GM06990 (cell line): ENCODE measurements around the gene PRG2.
"Not testable (repeated sequence)": the region's sequence is repeated elsewhere in the genome, so short reads cannot be mapped to it uniquely, and the experiment has no call there.

Source experiments
- DNase-seq: peaks from one replicate; pipeline ENCODE4 v3.0.0-alpha.2; 2011; ENCODE audit not compliant: insufficient read length; ENCODE audit errors: extremely low read depth
- H3K27me3 ChIP-seq: replicated peaks from 2 replicates; pipeline ENCODE4 v1.6.0; 2011; ENCODE audit warnings: low read length; ENCODE audit not compliant: control insufficient read depth, insufficient read depth
- H3K36me3 ChIP-seq: 2 replicates; pipeline ENCODE4 v1.5.1; 2011; ENCODE audit warnings: low read length; ENCODE audit not compliant: control insufficient read depth, insufficient read depth
- H3K4me3 ChIP-seq: replicated peaks from 2 replicates; pipeline ENCODE4 v1.5.1; 2011; ENCODE audit warnings: low read depth, mild to moderate bottlenecking, control low read depth, low read length
- TF ChIP-seq, protein P1 (sequence below): IDR thresholded peaks from 2 replicates; pipeline ENCODE4 v1.5.1; 2011; ENCODE audit warnings: low read length, control low read depth, mild to moderate bottlenecking, inconsistent platforms; ENCODE audit not compliant: insufficient read depth, poor library complexity, severe bottlenecking

The PRG2 gene

GRCh38 chr11:57338142-57338541 lies 52.3 kb downstream of the PRG2 start, which contains the start of gene P2RX3:
Gene P2RX3 (plus strand): TSS chr11:57338352. CDS start chr11:57338551, 199 bp downstream.
- no peak for DNase-seq
- no peaks in the 10 kb centered on the region for H3K27me3 ChIP-seq
- no peaks in the 10 kb centered on the region; the same call in 1 of the 2 replicates for H3K36me3 ChIP-seq
- TF ChIP-seq, protein P1, sequence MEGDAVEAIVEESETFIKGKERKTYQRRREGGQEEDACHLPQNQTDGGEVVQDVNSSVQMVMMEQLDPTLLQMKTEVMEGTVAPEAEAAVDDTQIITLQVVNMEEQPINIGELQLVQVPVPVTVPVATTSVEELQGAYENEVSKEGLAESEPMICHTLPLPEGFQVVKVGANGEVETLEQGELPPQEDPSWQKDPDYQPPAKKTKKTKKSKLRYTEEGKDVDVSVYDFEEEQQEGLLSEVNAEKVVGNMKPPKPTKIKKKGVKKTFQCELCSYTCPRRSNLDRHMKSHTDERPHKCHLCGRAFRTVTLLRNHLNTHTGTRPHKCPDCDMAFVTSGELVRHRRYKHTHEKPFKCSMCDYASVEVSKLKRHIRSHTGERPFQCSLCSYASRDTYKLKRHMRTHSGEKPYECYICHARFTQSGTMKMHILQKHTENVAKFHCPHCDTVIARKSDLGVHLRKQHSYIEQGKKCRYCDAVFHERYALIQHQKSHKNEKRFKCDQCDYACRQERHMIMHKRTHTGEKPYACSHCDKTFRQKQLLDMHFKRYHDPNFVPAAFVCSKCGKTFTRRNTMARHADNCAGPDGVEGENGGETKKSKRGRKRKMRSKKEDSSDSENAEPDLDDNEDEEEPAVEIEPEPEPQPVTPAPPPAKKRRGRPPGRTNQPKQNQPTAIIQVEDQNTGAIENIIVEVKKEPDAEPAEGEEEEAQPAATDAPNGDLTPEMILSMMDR: no peak
- no peak within 1 kb of the TSS for H3K4me3 ChIP-seq

DNA sequence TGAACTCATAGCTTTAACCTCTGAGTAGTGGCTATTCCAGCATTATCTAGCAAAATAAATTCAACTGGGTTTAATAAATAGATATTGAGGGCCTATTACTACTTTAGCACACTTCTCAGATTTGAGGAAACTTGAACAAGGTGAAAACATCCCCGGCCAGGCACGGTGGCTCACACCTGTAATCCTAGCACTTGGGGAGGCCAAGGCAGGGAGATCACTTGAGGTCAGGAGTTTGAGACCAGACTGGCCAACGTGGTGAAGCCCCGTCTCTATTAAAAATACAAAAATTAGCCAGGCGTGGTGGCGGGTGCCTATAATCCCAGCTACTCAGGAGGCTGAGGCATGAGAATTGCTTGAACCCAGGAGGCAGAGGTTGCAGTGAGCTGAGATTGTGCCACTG lies 53.6 kb downstream of the PRG2 start:
- not testable (repeated sequence) for DNase-seq, H3K27me3 ChIP-seq, H3K36me3 ChIP-seq, H3K4me3 ChIP-seq
